GM18520 (cell line): Measurements from ENCODE around the gene DPYSL5.
"Not testable (repeated sequence)": the region's sequence is repeated elsewhere in the genome, so short reads cannot be mapped to it uniquely, and the experiment has no call there.

Experiments
- ATAC-seq: cut with Tn5 transposase; IDR thresholded peaks from one replicate; pipeline ENCODE4 v1.9.1; 2021; ENCODE audit not compliant: unreplicated experiment

Gene DPYSL5

GRCh38 chr2:26873286-26873983 lies 25.5 kb downstream of the DPYSL5 start:
- ATAC-seq: no peak

GRCh38 chr2:26874514-26874913 lies 26.6 kb downstream of the DPYSL5 start:
- ATAC-seq: no peak

DNA sequence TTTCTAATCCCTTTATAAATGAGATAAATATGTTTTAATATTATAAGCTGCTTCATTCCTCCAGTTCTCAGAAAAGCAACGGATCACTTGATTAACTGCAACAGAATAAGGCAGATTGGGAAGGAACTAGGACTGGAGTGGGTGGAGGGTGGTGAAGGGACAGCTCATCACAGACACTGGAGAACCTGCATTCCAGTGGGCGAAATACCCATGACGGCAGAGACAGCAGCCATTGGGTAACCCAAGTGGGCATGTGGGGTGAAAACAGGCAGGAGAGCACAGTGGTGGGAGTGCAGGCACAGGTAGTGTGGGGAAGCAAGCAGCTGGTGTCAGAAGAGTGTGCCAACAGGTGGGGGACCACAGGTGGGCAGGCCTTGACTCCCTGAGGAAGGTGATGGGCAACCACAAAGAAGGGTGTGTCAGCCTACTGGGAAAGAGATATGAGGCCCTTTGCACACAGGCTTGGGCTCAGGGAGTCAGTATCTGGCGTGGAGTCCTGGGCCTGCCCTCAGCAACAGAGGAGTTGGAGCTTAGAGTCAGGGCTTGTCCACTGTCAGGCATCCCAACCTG lies 27.2 kb downstream of the DPYSL5 start:
- ATAC-seq: no peak

- ATAC-seq: no peak
Observed at GRCh38 chr2:26875808-26876207, 27.9 kb downstream of the DPYSL5 start.

DNA sequence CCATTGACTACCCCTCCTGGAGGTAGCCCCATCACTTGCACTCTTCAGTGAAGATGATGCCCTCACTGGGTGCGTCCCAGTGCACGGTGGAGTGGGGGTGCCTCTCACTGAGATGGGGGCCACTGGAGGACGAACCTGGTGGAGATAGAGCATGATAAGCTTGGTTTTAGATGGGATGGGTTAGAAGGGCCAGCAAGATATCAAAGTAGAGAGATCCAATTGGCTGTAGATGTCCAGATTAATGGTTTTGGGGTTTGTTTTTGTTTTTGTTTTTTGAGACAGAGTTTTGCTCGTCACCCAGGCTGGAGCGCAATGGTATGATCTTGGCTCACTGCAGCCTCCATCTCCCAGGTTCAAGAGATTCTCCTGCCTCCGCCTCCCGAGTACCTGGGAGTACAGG lies 28.3 kb downstream of the DPYSL5 start:
- no peak for ATAC-seq

GRCh38 chr2:26877276-26877675 lies 29.3 kb downstream of the DPYSL5 start:
- ATAC-seq: no peak

GRCh38 chr2:26880161-26880560 lies 32.2 kb downstream of the DPYSL5 start:
- ATAC-seq: no peak

DNA sequence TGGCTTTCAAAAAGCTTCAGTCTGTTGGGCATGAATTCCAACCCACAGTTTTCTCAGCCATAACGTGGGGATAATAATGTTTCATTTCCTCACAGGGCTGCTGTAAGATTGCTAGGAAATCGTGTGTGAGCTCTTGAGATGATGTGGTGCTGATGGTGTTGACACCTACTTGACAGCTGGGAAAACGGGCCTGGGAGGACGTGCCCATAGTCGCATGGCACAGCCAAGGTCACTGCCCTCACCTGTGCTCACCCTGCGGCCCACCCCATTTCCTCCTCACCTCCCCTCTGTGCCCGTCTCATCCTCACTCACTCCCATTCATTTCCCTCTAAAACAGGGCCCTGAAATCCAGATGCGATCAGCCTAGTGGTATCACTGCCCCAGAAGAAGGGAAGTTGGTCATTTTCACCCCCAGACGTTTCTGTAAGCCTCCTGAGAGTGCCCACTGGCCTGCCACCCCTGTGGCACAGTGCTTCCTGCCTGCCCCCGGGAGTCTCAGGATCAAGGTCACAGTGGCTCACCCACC lies 33.0 kb downstream of the DPYSL5 start:
- ATAC-seq: no peak

DNA sequence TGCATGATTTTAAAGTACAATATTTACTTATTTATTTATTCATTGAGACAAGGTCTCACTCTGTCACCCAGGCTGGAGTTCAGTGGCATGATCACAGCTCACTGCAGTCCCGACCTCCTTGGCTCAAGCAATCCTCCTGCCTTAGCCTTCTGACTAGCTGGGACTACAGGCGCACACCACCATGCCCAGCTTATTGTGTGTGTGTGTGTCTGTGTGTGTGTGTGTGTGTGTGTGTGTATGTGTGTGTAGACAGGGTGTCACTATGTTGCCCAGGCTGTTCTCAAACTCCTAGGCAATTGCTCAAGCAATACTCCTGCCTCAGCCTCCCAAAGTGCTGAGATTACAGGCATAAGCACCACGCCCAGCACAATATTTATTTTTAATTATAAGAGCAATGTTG lies 34.3 kb downstream of the DPYSL5 start:
- ATAC-seq: not testable (repeated sequence)

DNA sequence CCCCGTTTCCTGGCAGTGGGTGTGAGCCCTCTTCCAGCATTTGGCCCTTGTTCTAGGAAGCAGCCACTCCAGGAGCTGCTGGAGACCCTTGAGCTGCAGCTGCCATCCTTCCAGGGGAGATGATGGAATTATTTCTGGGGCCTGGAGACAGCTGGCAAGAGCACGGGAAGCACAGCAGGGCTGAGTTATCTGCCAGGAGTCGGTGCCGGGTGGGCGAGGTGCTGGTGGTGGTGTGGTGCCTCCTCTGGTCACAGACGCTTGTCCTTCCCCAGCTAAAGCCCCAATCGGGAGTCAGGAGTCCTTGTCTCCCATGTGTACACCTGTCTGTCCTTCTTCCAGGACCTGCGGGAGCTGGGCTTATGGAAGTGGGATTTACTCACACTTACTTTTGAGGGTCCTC lies 36.0 kb downstream of the DPYSL5 start:
- ATAC-seq: no peak

DNA sequence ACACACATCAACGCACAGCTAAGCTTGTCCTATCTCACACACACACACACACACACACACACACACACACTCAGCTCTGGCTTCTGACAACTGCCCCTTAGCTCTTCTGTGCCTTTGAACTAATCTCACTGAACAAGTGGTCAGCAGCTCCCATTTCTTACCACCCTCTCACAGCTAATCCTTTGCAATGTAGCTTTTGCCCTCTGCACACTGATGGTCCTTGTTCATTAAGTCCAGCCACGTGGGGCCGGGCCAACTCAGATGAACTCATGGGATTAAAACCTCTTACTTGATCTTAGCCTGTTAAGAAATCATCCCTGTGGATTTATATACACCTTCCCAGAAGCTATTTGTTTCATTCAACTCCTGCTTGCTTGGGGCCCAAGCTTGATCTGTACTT lies 36.6 kb downstream of the DPYSL5 start:
- no peak for ATAC-seq

GRCh38 chr2:26885651-26886329 lies 37.9 kb downstream of the DPYSL5 start:
- no peak for ATAC-seq

DNA sequence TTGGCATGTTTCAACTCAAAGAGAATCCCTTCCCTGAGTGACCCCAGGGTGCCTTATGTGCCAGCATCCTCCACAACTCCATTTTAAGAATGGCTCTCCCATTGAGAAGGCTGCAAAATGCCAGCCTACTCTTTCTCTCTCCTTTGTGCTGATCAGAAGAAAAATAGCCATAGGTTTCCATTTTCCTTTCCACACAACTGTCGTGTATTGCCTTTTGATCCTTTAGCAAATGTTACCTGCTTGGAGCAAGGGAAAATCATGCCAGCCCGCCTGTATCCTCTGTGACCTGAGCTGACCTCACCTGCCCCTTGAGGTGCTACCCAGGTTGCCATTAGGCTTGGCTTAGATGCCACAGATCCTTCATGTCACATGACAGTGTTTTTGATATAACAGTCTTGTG lies 38.8 kb downstream of the DPYSL5 start:
- ATAC-seq: no peak

DNA sequence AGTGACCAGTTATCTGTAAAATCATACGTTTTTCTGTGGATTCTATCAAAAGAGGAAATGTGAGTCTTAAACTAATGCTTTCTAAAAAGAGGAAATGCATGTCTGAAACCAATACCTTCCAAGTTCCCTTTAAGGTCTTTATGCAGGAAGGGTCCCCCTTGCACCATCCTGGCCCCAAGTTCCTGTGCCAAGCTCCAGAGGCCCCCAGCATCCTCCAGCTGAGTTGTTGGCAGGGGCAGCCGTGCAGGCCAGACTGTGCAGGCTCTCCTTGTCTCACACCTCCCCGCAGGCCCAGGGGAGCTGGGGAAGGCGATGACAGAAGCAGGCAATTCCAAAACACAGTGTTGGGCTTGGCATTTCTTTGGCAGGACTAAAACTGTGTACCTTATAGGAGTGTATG lies 39.2 kb downstream of the DPYSL5 start:
- no peak for ATAC-seq

DNA sequence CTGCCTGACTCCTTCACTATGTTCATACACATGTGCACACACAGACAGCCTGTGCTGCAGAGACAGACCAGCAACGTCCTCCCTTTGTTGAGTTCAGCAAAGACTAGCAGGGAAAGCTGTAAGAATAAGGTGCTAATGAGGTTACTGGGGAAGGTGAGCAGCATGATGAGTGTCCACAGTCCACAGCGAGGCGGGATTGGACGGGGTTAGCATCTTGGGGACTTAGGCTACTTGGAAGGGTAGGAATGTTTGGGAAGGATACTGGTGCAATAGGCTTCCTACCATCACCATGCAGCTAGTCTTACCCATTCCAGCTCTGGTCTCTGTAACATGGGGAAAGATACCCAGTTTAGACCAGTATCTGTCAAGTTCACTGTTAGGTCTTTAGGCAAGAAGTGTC lies 41.9 kb downstream of the DPYSL5 start:
- no peak for ATAC-seq

DNA sequence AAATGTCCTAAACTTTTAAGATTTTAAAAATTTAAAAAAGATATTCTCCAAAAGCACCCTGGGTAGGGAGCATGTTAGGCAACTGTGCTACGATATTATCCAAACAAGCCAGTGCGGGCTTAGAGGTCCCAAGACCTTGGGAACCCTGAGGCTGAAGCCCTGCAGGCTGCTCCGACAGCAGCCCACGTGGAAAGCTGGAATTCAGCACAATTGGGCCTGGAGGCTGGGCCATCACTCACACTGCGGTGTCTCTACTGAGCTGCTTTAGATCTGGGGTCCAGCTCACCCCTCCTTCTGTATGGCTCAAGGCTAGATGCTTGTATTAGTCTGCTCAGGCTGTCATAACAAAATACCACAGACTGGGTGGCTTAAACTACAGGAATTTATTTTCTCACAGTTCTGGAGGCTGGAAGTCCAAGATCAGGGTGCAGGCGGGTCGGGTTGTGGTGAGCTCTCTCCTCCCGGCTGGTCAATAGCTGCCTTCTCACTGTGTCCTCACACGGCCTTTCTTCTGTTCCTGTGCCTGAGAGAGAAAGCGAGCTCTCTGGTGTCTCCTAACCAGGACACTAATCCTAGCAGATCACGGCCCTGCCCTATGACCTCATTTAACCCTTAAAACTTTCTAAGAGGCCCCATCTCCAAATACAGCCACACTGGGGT lies 42.5 kb downstream of the DPYSL5 start:
- ATAC-seq: no peak

GRCh38 chr2:26892133-26892532 lies 44.2 kb downstream of the DPYSL5 start:
- no peak for ATAC-seq

DNA sequence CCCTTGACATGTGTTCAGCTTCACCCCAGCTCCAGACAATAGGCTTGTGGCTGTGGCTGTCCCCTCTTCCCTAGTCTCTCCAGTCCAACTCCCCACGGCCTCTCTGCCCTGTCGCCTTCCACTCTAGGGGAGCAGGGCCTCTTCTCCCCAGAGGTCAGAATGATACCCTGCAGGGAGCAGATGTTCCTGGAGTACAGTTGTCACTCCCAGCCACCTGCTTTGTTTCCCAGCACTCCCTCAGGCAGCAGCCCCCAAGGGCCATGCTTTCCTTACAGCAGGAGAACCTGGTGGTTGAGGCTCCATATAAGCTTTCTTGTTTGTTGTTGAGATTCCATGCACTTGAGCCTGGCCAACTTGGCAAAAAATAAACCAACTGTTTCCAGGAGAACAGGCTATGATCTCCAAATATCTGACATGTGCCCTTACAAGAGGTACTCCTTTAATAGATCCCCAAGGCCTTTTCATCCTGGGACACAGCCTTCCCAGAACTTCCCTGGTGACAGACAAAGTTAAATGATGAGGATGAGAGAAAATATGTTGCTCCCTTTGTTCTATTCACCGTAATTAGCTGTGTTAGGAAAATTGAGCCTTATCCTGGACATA lies 45.1 kb downstream of the DPYSL5 start:
- ATAC-seq: no peak

- ATAC-seq: no peak
Observed at GRCh38 chr2:26894136-26894535, 46.2 kb downstream of the DPYSL5 start.

- ATAC-seq: no peak
Observed at GRCh38 chr2:26897807-26898479, 50.0 kb downstream of the DPYSL5 start.
